NCI-H2227 (cell line): ENCODE measurements around the gene ACVR2A.

ENCODE experiments used
- DNase-seq: peaks from one replicate; lab custom pipeline; 2025; ENCODE audit not compliant: unreplicated experiment; lab: John Stamatoyannopoulos, UW

ACVR2A gene

DNA sequence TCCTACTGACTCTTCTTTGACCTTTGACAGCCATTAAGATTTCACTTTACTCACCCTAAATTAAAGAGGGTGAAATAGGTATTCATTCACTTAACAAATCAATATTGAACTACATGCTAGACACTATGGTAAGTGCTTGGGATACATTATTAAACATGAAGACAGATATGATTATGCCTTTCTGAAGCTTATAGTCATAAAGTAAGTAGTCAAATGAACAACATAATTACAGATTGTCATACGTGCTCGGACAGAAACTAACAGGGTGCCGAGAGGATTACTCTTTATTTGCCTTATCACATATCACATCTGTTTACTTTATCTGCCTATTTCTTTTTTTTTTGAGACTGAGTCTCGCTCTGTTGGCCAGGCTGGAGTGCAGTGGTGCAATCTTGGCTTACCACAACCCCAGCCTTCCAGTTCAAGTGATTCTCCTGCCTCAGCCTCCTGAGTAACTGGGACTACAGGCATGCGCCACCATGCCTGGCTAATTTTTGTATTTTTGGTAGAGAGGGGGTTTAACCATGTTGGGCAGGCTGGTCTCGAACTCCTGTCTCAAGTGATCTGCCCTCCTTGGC is 9.8 kb downstream of the ACVR2A start:
- DNase-seq, result no peak

DNA sequence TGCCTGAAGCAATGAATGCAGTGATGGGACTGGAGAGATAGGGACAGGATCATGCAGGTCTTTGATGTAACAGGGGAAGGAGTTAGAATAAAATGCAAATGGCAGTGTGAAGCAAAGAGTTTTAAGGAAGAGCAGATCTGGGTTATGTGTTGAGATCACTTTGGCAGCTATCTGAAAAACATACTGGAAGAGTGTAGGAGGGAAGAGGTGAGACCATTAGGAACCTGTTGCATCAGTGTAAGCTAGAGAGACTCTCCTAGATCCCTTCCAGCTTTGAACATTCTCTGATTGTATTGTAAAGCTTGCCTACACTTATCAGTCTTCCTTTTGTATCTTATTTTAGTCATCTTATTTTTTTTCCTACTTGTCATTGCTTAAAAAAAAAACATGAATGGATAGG is 10.5 kb downstream of the ACVR2A start:
- DNase-seq, result no peak

DNA sequence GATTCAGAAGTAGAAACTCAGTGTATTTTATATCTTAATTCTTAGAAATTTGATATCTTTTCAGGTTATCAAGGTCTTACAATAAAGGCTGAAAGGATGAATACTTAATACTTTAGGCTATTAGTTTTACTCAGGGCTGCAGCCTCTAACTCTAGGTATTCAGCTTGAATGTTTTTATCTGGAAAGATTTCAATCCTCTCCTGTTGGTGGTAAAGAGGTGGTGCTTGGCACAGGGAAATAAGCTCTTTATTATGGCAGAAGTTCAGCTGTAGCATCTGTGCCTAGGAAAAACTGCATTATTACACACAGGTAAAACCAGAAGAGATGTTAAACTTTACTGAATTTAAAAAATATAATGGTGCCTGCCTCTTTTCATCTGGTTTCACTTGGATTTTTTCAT is 11.1 kb downstream of the ACVR2A start:
- no peak for DNase-seq

DNA sequence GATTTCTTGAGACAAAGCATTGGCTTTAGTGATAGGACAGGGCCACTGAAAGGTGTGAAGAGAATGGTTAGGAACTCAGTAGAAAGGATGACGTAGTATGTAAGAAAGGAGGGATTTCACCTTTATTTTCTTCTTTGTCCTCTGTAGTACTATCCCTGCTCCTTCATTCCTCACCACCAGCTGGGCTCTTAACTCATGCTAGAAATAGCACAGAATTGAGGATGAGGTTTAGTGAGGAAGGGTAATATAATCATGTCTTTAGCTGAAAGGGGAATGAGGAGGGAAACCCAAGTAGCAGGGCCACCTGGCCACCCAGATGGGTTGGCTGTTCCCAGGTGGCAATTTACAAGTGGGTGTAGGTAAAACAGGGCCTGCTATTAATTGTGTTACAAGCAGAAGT is 15.2 kb downstream of the ACVR2A start:
- no peak for DNase-seq

DNA sequence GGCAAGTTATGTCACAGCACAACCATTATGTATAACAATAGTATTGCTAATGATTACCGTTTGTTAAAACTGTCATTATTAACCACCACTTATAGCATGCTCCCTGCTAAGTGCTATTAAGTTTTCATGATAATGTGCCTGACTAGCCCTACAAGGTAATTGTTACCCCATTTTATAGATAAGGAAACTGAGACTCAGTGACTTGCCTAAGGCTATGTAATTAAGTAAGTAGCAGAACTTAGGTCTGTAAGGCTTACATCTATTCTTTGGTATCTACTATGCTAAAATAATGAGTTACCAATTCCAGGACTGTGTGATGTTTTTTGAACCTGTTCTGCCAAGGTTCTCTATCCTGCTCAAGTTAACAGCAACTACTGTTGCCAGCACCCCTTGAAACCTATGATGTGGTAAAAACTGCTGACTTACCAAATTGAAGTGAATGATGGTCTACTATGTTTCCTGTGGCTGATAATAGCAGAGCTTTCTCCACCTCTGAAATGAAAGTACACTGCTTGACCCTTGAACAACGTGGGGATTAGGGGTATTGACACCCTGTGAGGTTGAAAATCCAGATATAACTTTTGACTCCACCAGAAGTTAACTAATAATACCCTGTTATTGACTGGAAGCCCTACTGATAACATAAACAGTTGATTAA is 18.2 kb downstream of the ACVR2A start:
- no peak for DNase-seq

DNA sequence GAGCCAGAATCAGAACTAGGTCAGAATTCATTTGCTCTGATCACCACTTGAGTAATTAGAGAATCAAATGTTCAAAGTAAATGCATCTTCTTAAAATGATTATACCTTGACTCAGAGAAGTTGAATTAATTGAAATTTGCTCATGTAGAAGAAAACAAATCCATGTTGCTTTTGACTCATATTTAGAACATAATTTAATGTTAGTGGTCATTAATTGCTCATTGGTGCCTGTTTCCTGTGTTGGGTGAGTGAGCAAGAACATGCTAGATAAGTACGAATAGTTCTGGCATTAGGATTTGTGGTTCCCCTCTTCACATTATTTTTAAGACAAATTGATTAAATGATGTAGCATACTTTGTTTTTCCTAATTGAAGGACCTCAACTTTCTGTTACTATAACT is 19.0 kb downstream of the ACVR2A start:
- DNase-seq, result no peak

DNA sequence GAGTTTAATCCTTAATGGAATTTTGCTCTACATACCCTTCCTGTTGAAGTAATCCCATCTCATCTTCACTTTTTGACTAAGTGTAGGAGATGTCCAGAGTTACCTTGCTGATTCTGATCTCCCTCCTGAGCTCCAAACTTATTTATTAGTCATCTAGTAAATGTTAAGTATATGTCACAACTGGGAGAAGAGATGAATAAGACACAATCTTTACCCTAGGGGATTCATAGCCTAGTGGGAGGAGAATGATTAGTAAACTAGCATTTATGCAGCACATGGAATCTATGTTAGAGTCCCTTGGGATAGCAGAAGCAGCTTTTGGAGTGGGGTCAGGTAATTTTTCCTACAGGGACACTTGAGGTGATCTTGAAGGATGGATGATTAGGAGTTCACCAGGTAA is 20.7 kb downstream of the ACVR2A start:
- DNase-seq, result no peak

DNA sequence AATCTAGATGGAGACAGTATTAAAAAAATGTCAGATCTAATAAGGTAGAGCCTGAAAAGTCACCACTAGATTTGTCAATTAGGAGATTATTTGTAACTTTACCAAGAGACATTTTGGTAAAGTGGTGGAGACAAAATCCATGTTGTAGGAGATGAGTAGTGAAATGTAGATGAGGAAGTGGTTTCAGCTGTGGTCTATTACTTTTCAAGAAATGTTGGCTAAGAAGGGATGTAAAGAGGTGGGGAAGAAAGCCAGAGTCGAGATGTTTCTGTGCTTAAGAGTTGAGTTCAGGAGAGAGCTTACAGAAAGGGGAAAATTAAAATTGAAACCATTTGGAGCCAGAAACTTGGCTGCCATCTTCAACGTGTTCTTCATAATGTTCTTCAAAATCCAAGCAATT is 22.2 kb downstream of the ACVR2A start:
- no peak for DNase-seq

DNA sequence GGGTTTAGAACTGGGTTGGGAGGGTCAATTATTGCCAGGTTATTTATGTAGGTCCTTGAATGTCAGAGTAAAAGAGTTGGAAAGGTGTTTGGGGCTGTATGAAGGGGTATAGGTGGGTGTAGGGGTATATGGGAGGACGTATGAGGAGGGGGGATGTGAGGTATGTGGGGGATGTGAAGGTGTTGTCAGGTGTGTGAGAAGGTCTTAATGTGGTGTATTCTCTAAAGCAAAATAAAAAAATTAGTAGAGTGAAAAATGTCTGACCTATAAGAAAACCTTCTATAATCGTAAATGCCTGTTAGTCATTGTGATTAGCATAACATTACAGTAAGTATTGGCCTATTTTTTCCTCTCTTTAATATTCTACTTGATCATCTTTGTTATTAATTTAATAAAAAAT is 25.1 kb downstream of the ACVR2A start:
- no peak for DNase-seq

DNA sequence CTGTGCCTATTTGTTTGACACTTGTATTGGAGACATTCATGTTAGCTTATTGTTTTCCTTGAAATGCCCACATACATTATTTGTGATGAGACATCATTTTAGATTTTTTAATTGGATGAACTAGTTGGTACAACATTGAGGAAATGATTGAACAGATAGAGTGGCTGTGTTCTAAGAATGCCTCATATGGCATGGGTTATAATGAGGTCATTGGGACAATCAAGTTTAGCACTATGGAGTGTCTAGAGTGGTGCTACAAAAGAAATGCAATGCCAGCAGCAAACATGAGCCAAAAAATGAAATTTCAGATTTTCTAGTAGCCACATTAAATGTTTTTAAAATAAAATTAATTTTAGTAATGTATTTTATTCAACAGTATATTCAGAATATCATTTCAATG is 28.1 kb downstream of the ACVR2A start:
- no peak for DNase-seq

DNA sequence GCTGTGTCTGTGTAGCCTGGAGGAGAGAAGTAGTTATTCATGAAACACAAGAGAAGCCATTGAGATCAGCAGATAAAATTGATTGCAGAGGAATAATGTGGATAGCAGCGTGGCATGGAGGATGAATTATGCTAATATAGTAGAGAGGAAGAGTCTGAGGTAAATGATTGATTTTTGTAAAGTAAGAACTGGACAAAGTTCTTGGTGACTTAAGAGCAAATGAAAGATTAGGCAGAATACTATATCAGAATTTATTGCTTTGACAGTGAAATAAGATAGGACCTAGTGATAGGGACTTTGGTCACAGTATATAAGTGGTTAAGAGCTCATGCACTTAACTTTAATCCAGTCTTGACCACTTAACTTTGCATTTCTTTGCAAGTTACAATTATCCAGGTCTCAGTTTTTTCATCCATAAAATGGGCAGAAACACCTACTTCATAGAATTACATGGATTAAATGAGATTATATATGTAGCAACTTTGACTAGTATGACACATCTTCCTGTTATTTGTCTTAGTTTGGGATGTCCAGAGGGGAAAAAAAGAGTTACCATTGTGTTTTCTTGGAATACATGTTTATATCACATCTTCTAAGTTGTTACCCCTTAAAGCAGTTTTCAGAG is 29.1 kb downstream of the ACVR2A start:
- no peak for DNase-seq

DNA sequence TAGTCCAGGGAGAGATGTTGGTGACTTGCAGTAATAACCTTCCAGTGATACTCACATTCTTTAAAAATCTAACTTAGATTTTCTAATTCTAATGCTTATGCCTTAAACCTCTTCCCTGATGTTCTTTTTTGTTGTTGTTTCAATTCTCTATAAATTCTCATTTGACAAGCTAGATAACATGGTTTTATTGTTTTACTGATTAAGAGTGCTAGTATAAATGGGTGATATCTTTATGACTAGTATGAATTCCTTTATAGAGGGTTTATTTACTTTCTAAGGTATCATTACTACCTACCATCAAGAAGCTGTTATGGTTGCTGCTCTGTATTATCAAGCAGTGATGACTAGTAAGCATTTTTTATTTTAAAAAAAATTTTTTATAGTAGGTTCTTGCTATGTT is 35.0 kb downstream of the ACVR2A start:
- no peak for DNase-seq

DNA sequence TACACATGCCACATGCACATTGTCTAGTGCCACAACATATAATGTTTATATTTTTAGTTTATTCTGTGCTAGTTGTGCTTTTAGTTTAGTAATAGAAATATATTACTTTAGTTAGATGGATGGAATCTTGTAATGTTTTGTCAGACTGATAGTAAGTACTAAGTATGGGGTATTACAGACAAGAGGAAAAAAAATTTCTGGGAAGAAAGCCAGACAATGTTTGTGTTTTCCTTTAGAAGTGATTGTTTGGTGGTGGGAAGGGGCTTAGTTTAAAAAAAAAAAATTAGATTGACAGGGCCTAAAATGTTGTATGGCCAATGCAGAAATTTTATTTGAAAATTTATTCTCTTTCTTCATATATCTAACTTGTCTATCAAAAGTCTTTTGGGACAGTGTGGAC is 37.8 kb downstream of the ACVR2A start:
- no peak for DNase-seq

DNA sequence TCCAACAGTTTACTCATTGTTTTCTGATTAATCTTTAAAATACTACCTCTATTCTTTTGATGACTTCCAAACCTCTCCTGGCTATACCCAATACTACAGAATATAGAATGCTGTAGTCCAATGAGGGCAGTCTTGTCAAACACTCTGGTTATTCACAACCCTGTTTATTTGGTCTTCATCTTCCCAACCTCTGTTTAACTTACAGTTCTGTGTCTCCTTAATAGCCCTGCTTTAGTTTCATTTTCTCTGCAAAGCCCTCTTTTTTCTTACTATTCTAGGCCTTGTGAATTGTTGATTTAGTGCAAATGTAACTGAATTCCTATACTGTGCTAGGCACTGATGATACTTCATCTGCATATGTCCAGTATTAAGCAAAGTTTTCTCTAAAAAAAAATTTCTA is 40.0 kb downstream of the ACVR2A start:
- DNase-seq, result no peak

DNA sequence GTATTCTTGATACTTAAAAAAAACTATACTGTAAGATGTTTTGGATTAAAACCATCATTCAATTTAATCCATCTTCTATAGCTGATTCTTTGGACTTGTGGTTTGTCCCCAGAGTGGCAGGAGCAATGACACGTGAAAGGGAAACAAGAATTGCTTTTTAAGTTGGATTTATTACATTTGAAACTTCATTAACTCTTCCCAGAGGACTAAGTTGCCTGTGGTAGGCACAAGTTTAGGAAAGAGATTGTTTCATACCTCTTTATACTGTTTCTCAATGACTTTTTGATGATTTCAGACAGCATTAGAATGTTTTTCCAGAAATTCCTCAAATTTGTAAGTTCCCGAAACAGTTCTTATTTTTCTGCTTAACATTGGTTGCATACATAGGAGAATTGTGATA is 41.3 kb downstream of the ACVR2A start:
- no peak for DNase-seq

DNA sequence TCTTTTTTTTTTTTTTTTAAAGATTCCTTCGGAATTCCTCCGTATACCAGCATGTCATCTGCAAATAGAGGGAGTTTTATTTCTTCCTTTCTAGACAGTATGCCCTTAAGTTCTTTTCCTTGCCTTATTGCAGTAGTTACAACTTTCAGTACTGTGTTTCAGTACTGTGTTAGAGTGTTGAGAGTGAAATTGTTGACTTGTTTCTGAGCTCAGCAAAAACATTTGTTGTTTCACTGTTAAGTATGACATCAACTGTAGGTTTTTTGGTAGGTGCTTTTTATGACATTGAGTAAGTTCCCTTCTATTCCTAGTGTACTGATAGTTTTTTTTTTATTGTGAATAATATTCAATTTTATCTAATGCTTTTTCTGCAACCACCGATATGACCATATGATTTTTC is 43.9 kb downstream of the ACVR2A start:
- DNase-seq, result no peak

DNA sequence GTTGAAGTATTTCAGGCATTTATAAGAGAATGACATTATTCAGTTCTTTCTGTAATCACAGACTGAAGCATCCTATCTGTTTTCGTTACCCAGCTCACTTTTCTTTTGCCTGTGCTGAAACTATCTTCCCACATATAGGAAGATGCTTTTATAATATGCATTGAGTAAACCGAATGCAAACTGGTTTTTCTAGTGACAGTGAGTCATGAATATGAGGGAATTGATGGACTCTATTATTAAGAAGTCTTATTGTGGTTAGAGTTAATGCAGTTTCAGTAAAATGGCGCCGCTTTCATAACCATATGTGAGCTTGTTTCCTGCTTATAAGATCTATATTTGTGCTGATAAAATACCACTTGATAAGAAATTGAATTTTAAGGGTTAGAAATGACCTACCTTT is 59.2 kb downstream of the ACVR2A start:
- DNase-seq, result no peak

DNA sequence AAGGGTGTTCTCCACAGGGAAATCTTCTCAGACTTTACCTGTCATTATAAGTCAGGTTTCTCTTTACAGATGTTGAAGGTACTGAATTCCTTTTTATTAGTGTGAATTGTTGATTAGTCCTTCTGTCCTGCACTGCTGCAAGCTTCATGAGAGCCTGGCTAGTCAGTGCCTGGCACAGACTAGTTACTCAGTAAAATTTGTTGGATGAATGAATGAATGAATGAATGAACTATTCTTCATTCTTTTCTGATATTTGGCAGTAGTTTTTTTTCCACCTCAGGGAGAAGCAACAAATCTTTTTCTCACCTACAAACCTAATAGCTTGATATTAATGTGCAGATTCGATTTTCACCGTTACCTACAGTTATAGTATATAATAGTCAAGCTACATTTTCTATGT is 64.3 kb downstream of the ACVR2A start:
- no peak for DNase-seq

DNA sequence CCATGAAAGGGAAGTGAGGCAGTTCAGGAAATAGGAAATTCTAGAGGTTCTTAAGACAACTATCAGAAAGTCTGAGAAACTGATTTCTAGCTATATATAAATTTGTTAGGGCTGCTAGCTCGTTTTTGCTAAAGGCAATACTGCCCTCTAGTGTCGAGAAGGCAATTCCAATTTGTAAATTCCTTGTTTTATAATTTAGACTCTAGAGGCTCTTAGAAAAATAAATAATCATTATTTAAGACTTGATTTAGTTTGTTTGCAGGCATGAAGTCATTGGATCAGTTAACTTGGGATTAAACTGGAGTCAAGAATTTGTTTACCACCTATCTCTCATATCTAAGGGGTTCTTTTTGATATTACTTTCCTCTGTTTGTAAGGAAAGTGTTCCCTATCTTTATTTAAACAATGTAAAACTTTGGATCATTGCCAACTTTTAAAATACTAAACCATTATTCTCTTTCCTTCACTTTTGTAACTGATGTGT is 66.2 kb downstream of the ACVR2A start:
- DNase-seq, result peak; percentile 77

DNA sequence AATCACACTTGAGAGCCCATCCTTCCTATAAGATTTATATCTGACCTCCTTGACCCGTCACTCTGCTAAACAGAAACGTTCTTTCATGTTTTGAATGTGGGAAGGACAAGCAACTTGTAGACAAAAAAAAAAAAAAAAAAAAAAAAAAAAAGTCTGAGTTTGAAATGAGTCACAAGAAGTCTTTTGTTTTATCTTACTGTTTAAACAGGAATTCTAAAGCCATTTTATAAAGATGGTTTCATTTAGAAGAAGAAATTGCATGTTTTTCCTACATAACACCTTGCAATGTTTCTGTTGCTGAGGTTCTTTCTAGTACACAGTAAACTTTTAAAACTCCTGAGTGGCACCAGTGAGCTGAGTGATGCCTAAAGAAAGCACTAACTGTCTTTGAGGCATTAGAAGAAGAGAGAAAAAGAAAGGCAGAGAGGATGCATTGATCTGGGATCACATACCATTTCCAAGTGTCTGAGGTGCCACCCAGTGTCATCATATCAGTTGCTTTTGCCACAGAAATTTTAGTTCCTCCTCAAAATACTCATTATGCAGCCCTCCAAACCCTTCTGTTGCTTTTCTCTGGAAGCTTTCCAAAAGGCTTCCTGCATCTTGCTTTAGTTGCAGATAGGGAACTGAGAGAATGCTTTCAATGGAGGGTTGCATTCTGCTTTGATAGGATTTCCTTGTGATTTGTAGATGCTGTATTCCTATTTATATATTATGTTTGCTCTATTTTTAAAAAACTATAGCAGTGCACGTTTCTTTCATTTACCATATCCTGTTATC is 69.1 kb downstream of the ACVR2A start:
- no peak for DNase-seq

DNA sequence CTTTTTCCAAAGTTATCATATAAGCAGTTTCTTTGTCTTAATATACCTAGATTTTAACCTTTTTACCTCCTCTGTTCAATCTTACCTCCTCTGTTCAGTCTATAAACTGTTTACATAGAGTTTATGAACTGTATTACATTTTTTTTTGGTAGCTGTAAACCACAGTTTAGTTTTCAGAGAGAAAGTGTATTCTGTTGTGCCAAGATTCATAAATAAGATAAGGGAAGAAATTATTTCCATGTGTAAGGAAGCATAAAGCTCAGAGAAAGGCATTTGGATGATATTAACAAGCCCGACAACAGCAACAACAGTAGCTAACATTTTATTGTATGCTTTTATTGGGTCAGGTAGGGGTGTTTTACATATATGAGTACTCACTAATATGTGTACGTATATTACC is 71.2 kb downstream of the ACVR2A start:
- DNase-seq, result no peak

DNA sequence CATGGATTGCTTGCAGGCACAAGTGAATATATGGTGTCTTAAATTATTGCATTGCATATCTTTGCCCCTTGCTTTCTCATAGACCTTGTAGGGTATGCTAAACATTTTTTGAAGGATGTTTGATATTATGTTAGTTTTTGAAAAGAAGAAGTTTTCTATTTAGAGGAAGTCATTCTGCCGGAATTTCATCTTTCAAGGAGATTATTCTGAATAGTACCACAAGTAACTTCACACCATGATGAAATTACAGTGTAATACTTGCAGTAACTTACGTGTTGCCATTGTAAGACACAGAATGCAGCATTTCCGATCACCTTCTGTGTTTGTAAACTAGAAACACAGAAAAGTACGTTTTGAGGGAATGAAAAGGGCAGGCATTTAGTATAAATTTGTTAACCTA is 71.9 kb downstream of the ACVR2A start:
- no peak for DNase-seq
